Measurements from ENCODE around the gene SNX30.

Gene SNX30

DNA sequence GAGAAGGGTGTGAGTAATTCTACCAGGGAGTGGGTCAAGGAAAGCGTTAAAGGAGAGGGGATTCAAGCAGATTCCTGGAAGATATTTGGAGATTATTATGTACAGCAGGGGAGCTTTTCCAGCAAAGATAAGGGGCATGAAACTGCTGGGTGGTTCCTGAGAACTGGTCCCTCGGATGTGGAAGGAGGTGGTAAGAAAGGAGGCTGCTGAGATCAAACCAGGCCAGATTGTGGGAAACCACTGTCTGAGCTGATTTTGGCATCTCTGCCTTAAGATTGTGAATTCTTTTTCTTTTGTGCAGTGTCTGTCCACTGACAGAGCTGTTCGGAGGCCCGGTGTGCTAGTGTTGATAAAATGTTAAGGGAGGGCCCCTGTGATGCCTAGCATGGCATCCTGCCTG, 45.4 kb downstream of the SNX30 start:
- H3K27me3 Mint-ChIP-seq: no peaks in the 10 kb centered on the region
- peaks cover 8 to 18% of the 10 kb centered on the region in 2 donors for H3K4me1 Mint-ChIP-seq (ENCODE audit: low read depth in 2 of 2)
- peak overlapping the region in 1 of 2 donors; percentile 27 for H3K27ac Mint-ChIP-seq
- no peak for ATAC-seq (replicated peaks)
- DNase-seq: no peak
- H3K4me3 Mint-ChIP-seq: no peak overlapping the region
- H3K9me3 Mint-ChIP-seq: no peaks in the 10 kb centered on the region
- no peaks in the 10 kb centered on the region for H3K36me3 Mint-ChIP-seq (ENCODE audit: insufficient read depth)

GRCh38 chr9:112796485-112796884, 45.9 kb downstream of the SNX30 start:
- H3K36me3 Mint-ChIP-seq (ENCODE audit: insufficient read depth): no peaks in the 10 kb centered on the region
- DNase-seq (no peak), ATAC-seq (replicated peaks) (no peak)
- no peaks in the 10 kb centered on the region for H3K9me3 Mint-ChIP-seq
- H3K4me1 Mint-ChIP-seq (ENCODE audit: low read depth in 2 of 2): peaks cover 8 to 18% of the 10 kb centered on the region in 2 donors
- peak overlapping the region in 1 of 2 donors; percentile 14 for H3K27ac Mint-ChIP-seq
- no peak overlapping the region for H3K4me3 Mint-ChIP-seq
- no peaks in the 10 kb centered on the region for H3K27me3 Mint-ChIP-seq

- H3K4me3 Mint-ChIP-seq: no peak overlapping the region
- no peak for DNase-seq
- H3K36me3 Mint-ChIP-seq (ENCODE audit: insufficient read depth): peaks cover 10% of the 10 kb centered on the region
- peak; percentile 53 for ATAC-seq (replicated peaks)
- H3K9me3 Mint-ChIP-seq: no peaks in the 10 kb centered on the region
- H3K4me1 Mint-ChIP-seq (ENCODE audit: low read depth in 2 of 2): peaks cover 2 to 6% of the 10 kb centered on the region in 2 donors
- no peaks in the 10 kb centered on the region for H3K27me3 Mint-ChIP-seq
- no peak overlapping the region for H3K27ac Mint-ChIP-seq
These were observed 58.8 kb downstream of the SNX30 start for GRCh38 chr9:112809351-112809848.

DNA sequence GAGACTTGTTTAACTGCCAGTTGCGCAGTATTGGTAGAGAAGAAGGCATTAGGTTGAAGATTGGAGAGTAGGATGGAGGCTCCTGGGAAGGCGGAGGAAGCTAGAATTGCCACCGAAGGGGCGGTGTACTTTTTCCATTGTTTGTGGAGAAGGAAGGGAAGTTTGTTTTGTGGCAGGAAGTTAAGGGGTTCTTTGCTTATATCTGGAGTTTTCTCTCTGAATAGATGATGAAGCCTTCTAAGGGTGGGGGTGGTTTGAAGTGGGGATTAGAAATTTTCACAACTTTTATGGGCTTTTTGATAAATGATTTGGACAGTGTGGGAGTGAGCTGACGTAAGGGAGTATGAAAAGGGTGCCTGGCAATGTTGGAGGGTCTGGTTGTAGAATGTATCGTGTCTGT, 59.3 kb downstream of the SNX30 start:
- DNase-seq: no peak
- Mint-ChIP-seq H3K4me1 (ENCODE audit: low read depth in 2 of 2) (peaks cover 2 to 3% of the 10 kb centered on the region in 2 donors), H3K27ac (no peak overlapping the region), H3K36me3 (ENCODE audit: insufficient read depth) (peaks cover 10% of the 10 kb centered on the region), H3K9me3 (no peaks in the 10 kb centered on the region), H3K4me3 (no peak overlapping the region), H3K27me3 (no peaks in the 10 kb centered on the region)
- no peak for ATAC-seq (replicated peaks)

DNA sequence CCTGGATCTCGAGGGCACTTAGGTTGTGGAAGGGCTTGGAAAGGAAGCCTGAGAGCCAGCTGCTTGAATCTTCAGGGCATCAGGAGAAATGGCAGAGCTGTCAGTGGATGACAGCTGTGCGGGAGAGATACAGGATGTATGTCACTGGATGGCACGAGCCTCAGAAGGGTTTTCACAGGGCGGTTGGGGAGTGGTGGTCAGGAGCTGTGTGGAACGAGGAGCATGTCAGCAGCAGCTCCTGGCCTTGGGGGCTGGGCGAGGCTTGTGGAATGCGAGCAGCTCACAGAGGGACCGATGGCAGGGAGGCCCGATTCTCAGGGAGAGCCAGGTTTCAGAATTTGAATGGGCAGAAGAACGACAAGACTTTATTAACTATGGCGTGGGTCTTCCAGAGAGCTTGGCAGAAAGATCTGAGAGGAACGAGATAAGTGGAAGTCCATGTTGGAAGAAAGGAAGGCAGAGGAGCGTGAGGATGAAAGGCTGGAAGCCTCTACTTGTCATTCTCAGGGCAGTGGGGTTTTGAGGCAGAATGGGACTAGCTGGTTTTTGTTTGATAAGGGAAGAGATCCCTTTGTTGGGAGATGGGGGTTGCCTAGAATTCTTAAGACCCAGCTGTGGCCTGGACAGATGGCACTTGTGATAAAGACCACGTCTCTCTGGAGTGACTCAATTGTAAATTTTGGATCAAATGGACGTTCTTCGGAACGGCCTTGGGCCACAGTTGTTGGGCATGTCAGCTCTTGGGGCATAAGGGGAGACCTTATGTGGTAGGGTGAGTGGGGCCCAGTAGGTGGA, 60.3 kb downstream of the SNX30 start:
- H3K9me3 Mint-ChIP-seq: no peaks in the 10 kb centered on the region
- no peak overlapping the region for H3K27ac Mint-ChIP-seq
- ATAC-seq (replicated peaks) (no peak), DNase-seq (no peak)
- H3K36me3 Mint-ChIP-seq (ENCODE audit: insufficient read depth): peaks cover 10% of the 10 kb centered on the region
- peaks cover 2 to 3% of the 10 kb centered on the region in 2 donors for H3K4me1 Mint-ChIP-seq (ENCODE audit: low read depth in 2 of 2)
- H3K27me3 Mint-ChIP-seq: no peaks in the 10 kb centered on the region
- H3K4me3 Mint-ChIP-seq: no peak overlapping the region

- no peak for DNase-seq
- Mint-ChIP-seq H3K9me3 (no peaks in the 10 kb centered on the region), H3K36me3 (ENCODE audit: insufficient read depth) (peaks cover 4% of the 10 kb centered on the region), H3K27ac (no peak overlapping the region), H3K4me3 (no peak overlapping the region), H3K4me1 (ENCODE audit: low read depth in 2 of 2) (peaks cover 6 to 7% of the 10 kb centered on the region in 2 donors), H3K27me3 (no peaks in the 10 kb centered on the region)
- no peak for ATAC-seq (replicated peaks)
These were observed 61.0 kb downstream of the SNX30 start for GRCh38 chr9:112811518-112811917.

GRCh38 chr9:112815868-112816267, 65.3 kb downstream of the SNX30 start:
- ATAC-seq (replicated peaks) (no peak), DNase-seq (no peak)
- peak overlapping the region in 1 of 2 donors; percentile 28 for H3K27ac Mint-ChIP-seq
- peaks cover 8 to 10% of the 10 kb centered on the region in 2 donors for H3K4me1 Mint-ChIP-seq (ENCODE audit: low read depth in 2 of 2)
- no peaks in the 10 kb centered on the region for H3K27me3 Mint-ChIP-seq
- peaks cover 18% of the 10 kb centered on the region for H3K36me3 Mint-ChIP-seq (ENCODE audit: insufficient read depth)
- H3K9me3 Mint-ChIP-seq: no peaks in the 10 kb centered on the region
- H3K4me3 Mint-ChIP-seq: no peak overlapping the region

- peaks cover 8 to 10% of the 10 kb centered on the region in 2 donors for H3K4me1 Mint-ChIP-seq (ENCODE audit: low read depth in 2 of 2)
- H3K27ac Mint-ChIP-seq: no peak overlapping the region
- H3K9me3 Mint-ChIP-seq: no peaks in the 10 kb centered on the region
- H3K36me3 Mint-ChIP-seq (ENCODE audit: insufficient read depth): peaks cover 22% of the 10 kb centered on the region
- ATAC-seq (replicated peaks) (no peak), DNase-seq (no peak)
- H3K4me3 Mint-ChIP-seq: no peak overlapping the region
- no peaks in the 10 kb centered on the region for H3K27me3 Mint-ChIP-seq
These were observed 67.3 kb downstream of the SNX30 start for GRCh38 chr9:112817860-112818203.

- Mint-ChIP-seq H3K4me1 (ENCODE audit: low read depth in 2 of 2) (peaks cover 8 to 10% of the 10 kb centered on the region in 2 donors), H3K36me3 (ENCODE audit: insufficient read depth) (peaks cover 22% of the 10 kb centered on the region), H3K9me3 (no peaks in the 10 kb centered on the region), H3K27ac (peak overlapping the region in 1 of 2 donors; percentile 23), H3K4me3 (no peak overlapping the region), H3K27me3 (no peaks in the 10 kb centered on the region)
- peak; percentile 51 for ATAC-seq (replicated peaks)
- no peak for DNase-seq
These were observed 69.3 kb downstream of the SNX30 start for GRCh38 chr9:112819635-112820496.

DNA sequence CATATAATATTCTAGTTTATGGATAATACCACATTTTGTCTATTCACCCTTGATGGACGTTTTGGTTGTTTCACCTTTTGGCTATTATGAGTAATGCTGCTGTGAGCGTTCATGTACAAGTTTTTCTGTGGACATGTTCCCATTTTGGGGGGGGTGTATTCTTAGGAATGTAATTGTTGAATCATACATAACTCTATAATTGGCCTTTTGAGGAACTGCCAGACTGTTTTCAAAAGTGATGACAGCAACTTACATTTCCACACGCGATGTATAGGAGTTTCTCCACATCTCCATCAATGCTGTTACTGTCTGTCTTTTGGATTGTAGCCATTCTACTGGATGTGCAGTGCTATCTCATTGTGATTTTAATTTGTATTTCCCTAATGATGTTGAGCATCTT, 70.3 kb downstream of the SNX30 start:
- DNase-seq: no peak
- Mint-ChIP-seq H3K27me3 (no peaks in the 10 kb centered on the region), H3K36me3 (ENCODE audit: insufficient read depth) (peaks cover 22% of the 10 kb centered on the region), H3K4me3 (no peak overlapping the region), H3K4me1 (ENCODE audit: low read depth in 2 of 2) (peaks cover 8 to 13% of the 10 kb centered on the region in 2 donors), H3K9me3 (no peaks in the 10 kb centered on the region), H3K27ac (no peak overlapping the region)
- no peak for ATAC-seq (replicated peaks)

GRCh38 chr9:112822618-112823017, 72.1 kb downstream of the SNX30 start:
- DNase-seq: no peak
- no peaks in the 10 kb centered on the region for H3K9me3 Mint-ChIP-seq
- peaks cover 3% of the 10 kb centered on the region in 2 donors for H3K4me1 Mint-ChIP-seq (ENCODE audit: low read depth in 2 of 2)
- no peak overlapping the region for H3K4me3 Mint-ChIP-seq
- H3K27me3 Mint-ChIP-seq: no peaks in the 10 kb centered on the region
- H3K27ac Mint-ChIP-seq: no peak overlapping the region
- peaks cover 22% of the 10 kb centered on the region for H3K36me3 Mint-ChIP-seq (ENCODE audit: insufficient read depth)
- no peak for ATAC-seq (replicated peaks)

- ATAC-seq (replicated peaks) (no peak), DNase-seq (no peak)
- no peaks in the 10 kb centered on the region for H3K9me3 Mint-ChIP-seq
- H3K36me3 Mint-ChIP-seq (ENCODE audit: insufficient read depth): peaks cover 22% of the 10 kb centered on the region
- H3K27me3 Mint-ChIP-seq: no peaks in the 10 kb centered on the region
- no peak overlapping the region for H3K4me3 Mint-ChIP-seq
- H3K4me1 Mint-ChIP-seq (ENCODE audit: low read depth in 2 of 2): peaks cover 3% of the 10 kb centered on the region in 2 donors
- H3K27ac Mint-ChIP-seq: no peak overlapping the region
These were observed 72.7 kb downstream of the SNX30 start for GRCh38 chr9:112823257-112823656.

GRCh38 chr9:112831281-112831851, 80.8 kb downstream of the SNX30 start:
- ATAC-seq (replicated peaks): no peak
- Mint-ChIP-seq H3K36me3 (ENCODE audit: insufficient read depth) (peaks cover 7% of the 10 kb centered on the region), H3K27me3 (no peaks in the 10 kb centered on the region), H3K27ac (no peak overlapping the region), H3K4me1 (ENCODE audit: low read depth in 2 of 2) (peaks cover 0 to 2% of the 10 kb centered on the region in 2 donors), H3K9me3 (no peaks in the 10 kb centered on the region), H3K4me3 (no peak overlapping the region)
- no peak for DNase-seq
